Keratinocyte (primary cell): Measurements from ENCODE around the gene B9D1.

Experiments
- CTCF ChIP-seq, 3 experiments: IDR thresholded peaks in 1 of 3; conservative IDR thresholded peaks in 1 of 3; optimal IDR thresholded peaks in 1 of 3; 2 replicates in 2 of 3; 3 replicates in 1 of 3; pipeline versions ENCODE3 to v1.5.1; 2011; ENCODE audit warnings: low read length in 3 of 3, mild to moderate bottlenecking in 3 of 3, moderate library complexity in 2 of 3, control low read depth in 1 of 3, inconsistent platforms in 1 of 3; ENCODE audit not compliant: insufficient read depth in 2 of 3; ENCODE audit errors: extremely low read depth in 1 of 3
- EZH2 ChIP-seq: IDR thresholded peaks from one replicate; pipeline ENCODE4 v1.6.1; 2012; ENCODE audit warnings: inconsistent platforms, mild to moderate bottlenecking, low read length, moderate library complexity

DNA sequence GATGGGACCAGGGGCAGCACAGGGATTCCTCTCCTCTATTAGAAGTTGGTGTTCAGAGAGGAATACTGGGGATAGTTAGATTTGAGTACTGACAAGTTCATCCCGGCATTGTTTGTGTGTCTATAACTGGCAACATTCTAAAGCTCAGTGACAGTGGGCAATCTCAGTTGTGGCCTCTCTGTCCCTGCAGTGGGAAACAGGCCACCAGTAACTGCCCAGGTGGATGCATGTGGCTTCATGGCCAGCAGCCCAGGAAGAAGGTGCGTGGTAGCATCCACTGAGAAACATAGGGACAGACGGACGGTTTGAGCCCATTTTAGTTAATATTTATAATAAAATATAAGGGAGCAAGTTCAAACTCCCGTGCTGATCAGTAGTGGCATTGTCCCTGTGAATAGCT lies 51.5 kb downstream of the B9D1 start:
- TF ChIP-seq EZH2 (no peak), CTCF (optimal IDR thresholded peaks at IDR 0.05 in 1 of 3, IDR thresholded peaks at IDR 0.05 in 1 of 3, conservative IDR thresholded peaks at IDR 0.05 in 1 of 3; ENCODE audit: extremely low read depth in 1 of 3, insufficient read depth in 2 of 3, low read length in 3 of 3) (no peak)
